ENCODE results near the gene DVL2.

- TF ChIP-seq TAF1 (IDR thresholded peaks at IDR 0.05; ENCODE audit: low read depth, low read length) (no peak), POLR2A (IDR thresholded peaks at IDR 0.05; ENCODE audit: low read depth, low read length) (no peak), POLR2AphosphoS5 (IDR thresholded peaks at IDR 0.05; ENCODE audit: low read depth, low read length) (no peak), SPI1 (IDR thresholded peaks at IDR 0.05; ENCODE audit: low read depth, low read length) (no peak), PAX5 (IDR thresholded peaks at IDR 0.05; ENCODE audit: insufficient read depth, low read length, severe bottlenecking) (no peak)
Measured at GRCh38 chr17:7205561-7205960, 28.8 kb downstream of the DVL2 start.
